ENCODE data around the gene PTPN5.

PTPN5 gene

DNA sequence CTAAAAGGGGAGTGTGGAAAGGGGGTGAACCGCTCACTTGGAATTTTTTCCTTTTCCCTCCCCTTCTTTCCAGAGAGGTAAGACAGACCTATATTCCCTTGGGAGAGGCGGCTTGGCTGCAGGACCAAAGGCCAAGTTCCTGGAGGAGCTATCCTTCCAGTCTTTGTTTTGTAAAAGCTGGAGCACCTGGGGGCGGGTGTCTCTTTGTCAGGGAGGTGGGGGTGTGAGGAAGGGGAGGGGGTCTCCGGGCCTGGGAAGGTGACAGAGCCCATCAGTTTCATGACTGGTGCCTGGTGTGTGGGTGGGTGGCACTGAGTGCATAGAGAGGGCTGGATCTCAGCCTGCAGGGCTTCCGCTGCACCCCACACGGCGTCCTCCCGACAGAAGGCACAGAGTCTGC lies 18.5 kb downstream of the PTPN5 start:
- no peak for DNase-seq

DNA sequence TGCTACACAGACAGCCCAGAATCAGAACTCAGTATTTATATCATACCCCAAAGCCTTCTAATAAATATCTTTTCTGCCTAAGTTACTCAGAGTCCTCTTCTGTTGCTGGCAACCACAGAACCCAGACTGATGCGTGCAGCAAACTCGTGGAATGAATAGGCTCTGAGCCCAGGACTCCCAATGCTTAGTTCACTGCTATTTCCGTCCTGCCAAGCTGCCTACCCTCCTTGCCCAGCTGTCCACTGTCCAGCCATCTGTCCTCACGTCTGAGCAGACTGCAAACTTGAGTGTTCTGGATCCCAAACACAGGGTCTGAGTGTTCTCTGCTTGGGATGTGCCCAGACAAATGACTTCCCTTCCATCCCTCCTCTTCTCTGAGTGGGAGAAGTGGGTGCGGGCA lies 19.4 kb downstream of the PTPN5 start:
- DNase-seq, result no peak

DNA sequence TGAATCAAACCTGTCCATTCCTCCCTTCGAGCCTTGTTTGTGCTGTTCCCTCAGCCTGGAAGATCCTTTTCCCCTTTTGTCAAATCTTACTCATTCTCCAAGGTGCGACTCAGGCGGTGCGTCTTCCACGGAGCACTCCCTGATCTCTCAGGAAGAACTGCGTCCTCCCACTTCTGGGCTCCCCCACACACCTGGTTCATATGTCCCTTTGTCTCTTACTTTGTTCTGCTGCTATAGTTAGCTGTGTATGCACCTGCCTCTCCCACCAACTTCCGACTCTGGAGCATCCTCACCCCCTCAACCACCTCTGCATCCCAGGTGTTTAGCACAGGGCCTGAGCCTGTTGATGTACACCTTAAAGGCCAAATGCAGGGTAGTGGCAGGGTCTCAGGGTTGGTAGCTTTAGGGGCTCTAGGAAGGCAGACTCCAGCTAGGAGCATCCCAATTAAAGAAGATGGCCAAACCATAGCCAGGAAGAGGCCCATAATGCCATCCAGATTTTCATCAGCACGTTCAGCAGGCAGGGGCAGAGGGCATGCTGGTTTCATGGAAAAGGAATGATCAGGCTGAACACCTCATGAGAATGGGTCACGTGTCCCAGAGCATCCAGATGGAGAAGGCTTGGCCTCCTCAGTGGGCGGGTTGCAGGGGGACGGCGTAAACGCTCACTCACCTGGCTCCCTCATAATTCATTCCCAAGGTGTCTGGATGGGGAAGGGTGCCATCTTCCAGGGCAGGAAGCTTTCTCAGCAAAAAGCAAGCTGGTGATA lies 20.1 kb downstream of the PTPN5 start:
- DNase-seq, result no peak

DNA sequence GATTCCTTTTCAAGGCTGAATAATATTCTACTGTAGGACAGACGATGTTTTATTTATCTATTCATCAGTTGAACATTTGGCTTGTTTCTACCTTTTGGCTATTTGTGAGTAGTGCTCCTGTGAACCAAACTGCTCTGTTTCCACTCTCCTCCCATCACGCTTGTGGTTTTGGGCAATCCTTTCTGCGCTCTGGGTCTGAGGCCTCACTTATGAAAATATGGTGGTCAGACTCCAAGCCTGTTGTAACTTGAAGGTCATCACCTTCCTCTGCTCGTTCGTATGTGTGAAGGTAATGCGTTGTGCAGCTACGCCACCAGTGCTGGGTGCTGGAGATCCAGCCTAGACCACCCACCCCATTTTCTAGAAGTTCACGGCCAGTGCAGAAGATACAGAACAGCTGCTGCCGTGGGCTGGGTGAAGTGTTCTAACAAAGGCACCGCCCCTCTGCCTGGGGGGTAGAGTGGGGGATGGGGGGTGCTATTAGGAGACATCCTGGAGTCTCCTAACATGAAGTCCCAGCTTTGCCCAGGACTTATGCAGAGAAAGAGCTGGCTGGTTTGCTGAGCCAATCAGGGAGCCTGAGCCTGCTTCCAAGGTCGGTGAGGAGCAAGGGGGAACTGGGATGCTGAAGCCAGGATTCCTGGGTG lies 21.0 kb downstream of the PTPN5 start:
- DNase-seq, result no peak

- no peak for DNase-seq
Observed at GRCh38 chr11:18769802-18770456, 21.7 kb downstream of the PTPN5 start.

GRCh38 chr11:18768978-18769377 lies 22.6 kb downstream of the PTPN5 start:
- DNase-seq, result no peak

DNA sequence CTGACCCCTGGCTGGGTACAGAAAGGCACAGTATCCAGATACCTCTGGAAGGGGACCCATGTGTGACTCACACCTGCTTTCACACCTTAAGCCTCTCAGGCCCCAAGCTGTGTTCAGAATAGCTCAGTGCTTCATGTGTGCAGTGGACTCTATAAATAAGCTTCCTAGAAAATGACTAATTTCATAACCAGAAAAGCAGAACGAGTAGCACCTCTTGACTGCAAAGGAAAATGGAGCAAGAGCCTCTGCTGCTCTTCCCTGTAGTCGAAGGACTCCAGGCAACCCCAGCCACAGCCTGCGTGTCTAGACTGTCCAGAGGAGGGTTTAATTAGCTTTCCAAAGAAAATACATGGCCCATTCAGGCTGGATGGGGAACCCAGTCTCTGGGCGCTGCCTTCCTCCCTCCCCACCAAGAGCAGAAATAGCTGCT lies 23.1 kb downstream of the PTPN5 start:
- no peak for DNase-seq

DNA sequence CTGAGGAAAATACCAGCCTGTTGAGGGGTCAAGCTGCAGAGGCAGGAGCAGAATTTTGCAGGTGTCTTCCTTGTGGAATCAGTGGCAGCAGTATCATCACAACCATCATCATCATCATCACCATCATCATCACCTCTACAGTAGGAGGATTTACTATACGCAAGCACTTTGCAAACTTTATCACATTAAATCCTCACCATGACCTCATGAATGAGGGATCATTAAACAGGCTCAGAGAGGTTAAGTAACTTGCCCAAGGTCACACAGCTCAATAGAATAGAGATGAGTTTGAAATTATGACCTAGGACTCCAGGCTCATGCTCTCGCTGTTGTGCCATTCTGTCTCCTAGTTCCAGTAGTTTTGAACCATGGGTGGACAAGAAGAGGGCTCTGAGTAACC lies 25.6 kb downstream of the PTPN5 start:
- DNase-seq, result no peak

DNA sequence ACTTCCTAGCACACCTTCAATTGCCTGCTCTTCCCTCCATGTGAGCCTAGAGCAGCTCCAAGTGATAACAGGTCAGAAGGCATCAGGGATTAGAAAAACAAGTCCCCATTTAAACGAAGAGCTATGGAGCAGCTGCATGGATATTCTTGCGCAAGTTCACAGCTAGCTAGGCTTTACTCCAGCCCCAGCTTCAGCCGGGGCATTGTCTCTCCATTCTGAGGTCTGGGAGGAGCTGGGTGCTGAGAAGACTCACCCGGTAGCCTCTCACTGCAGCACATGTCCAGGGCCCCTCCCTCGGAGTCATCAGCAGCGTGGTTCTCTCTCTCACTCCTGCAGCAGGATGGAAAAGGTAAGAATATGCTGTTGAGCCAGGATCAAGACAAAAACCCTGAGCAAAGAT lies 26.0 kb downstream of the PTPN5 start:
- DNase-seq, result no peak

- DNase-seq, result no peak
Observed at GRCh38 chr11:18761741-18762140, 29.9 kb downstream of the PTPN5 start.

GRCh38 chr11:18761144-18761543 lies 30.5 kb downstream of the PTPN5 start:
- no peak for DNase-seq

DNA sequence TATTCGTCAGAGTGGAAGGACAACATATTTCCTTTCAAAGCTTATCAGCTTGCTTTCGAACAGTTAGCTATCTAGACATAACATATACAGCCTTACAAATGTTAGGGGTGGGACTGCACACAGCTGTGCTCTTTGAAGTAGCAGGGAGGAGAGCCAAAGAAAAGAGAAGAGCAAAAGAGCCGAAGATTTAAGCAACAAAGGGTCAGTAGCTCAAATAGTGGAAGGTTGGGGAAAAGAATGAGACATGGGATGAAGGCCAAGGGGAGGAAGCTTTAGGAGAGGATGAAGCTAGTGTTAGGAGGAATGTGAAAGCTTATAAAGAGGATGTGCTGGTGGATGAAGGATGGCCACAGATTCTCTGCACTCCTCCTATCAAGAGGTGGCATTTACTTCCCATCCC lies 33.8 kb downstream of the PTPN5 start:
- DNase-seq, result no peak

DNA sequence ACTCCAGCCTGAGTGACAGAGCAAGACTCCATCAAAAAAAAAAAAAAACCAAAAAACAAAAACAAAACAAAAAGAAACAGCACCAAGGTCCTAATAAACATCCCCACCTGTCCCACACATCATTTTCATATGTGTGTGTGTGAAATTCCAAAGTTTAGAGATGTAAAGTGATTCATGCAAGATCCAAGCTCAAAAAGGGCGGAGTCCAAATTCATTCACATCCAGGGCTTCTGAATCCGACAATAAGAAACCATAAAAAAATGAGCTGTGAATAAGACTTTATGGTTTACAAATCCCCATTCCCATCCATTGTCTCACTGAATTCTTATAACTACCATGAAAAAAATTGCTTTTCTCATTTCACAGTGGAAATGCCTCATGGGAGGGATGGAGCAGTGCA lies 34.7 kb downstream of the PTPN5 start:
- DNase-seq, result no peak

DNA sequence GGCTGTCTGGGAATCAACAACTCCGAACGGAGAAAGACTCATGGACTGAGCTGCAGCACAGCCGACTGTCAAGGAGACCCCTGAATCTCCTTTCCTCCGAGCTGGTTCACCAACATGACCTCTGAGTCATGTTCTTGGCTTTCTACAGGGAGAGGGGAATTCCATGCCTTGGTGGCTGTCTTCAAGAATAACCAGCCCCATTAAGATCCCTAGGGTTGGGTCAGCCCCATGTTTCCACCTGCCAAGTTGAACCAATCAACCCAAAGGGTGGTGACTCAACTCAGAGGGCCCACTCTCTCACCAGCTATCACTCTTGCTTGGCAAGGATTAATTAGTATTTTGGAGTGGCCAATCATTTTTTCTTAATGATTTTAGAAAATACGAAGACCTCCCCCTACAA lies 37.3 kb downstream of the PTPN5 start:
- DNase-seq, result no peak

DNA sequence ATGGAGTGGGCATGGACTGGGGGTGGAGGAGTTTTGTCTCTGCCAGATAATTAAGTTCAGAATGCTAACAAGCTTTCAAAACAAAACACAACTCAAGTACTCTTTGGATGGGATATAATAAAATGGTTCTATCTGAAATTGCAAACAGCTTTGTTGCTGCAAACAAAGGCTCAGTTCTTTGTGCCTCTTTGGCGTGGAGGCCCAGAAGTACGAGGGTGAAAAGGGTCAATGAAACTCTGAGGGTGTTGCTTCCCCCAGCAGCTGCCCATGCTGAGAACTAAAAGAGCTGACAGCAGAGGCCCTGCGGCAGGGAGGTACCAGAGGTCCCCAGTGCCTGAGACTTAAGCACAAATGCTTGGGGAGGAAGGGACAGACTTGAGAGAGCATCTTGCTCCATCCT lies 39.1 kb downstream of the PTPN5 start:
- no peak for DNase-seq

DNA sequence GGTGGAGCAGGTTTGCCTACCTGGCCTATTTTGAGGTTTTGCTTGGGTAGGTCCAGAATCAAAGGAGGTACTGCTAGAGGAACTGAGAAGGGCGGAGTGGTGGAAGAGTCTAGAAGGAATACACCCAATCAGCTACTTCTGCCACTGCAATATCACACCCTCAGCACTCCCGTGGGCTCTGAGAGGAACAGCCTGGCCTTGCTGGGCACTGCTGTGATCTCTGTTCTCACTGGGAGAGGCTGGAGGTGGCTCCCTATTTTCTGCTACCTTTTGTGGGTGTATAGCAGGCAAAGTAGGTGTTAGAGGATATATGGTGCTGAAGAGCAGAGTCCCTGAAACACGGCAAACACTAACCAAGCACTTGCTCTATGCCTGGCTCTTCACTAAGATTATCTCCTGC lies 40.7 kb downstream of the PTPN5 start:
- DNase-seq, result no peak

GRCh38 chr11:18749681-18750319 lies 41.8 kb downstream of the PTPN5 start:
- DNase-seq, result no peak

DNA sequence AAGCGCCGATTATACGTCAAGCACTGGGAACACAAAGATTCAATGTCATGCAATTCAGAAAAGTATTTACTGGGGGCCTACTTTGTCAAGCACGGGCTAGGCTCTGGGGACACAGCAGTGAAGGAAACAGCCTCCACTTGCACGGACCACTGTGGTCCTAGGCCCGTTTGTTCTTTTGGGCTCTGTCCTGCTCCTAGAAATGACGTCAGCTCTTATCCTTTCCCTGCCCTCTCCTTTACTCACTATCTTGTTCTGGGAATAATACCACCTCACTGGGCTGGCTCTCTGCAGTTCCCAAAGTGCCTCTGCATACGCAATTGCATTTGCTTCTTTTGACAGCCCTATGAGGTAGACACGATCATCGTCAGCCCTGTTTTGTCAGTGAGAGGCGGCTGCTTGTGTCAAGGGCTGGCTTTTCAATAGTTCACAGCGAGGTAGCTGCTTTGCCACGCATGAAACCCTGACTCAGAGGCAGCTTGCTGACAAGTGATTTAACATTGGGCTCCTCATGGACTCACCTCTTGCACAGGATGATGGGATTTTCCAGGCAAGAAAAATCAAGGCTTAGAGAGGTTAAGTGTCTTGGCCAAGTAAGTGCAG lies 42.7 kb downstream of the PTPN5 start:
- DNase-seq, result no peak

GRCh38 chr11:18745251-18745650 lies 46.3 kb downstream of the PTPN5 start:
- no peak for DNase-seq

GRCh38 chr11:18743900-18744514 lies 47.6 kb downstream of the PTPN5 start:
- DNase-seq, result no peak

- no peak for DNase-seq
Observed at GRCh38 chr11:18743365-18743764, 48.2 kb downstream of the PTPN5 start.

- DNase-seq, result no peak
Observed at GRCh38 chr11:18741783-18742182, 49.8 kb downstream of the PTPN5 start.

All from right kidney (tissue), 1 donor.